DMS153 treated with DMSO at 0.1 percent for 48 hours (cell line): ENCODE data around the gene GP5.
A peak's percentile ranks its signal among the peaks of the same experiment; 100 is the strongest.

Experiments used
- DNase-seq: peaks from one replicate; lab custom pipeline; 2025; ENCODE audit not compliant: unreplicated experiment; lab: John Stamatoyannopoulos, UW

Gene GP5

DNA sequence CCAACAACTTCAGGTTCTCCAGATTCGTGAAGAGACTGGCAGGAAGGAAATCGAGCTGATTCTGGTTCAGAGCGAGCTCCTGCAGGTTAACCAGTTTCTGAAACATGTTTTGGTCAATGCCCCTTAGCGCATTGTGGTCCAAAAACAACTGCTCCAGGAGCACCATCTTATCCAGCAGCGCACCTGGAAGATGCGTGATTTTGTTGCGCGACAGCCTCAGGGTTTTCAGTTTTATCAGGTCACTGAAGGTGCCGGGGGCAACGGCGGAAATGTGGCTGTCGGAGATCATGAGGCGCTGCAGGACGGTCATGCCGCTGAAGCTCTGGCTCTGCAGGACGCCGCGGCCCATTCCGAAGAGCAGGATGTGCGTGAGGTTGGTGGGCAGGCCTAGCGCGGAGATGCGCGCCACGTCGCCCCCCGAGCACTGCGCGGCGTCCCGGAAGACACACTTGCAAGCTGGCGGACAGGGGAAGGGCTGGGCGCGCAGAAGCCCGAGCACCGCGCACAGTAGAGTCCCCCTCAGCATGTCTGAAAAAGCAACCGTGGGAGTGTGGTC is 1.2 kb downstream of the GP5 start:
- no peak for DNase-seq

- peak; percentile 45 for DNase-seq
These were observed 2.0 kb downstream of the GP5 start for GRCh38 chr3:194396859-194397756.

- DNase-seq = no peak
These were observed 2.6 kb downstream of the GP5 start for GRCh38 chr3:194396539-194396858.

DNA sequence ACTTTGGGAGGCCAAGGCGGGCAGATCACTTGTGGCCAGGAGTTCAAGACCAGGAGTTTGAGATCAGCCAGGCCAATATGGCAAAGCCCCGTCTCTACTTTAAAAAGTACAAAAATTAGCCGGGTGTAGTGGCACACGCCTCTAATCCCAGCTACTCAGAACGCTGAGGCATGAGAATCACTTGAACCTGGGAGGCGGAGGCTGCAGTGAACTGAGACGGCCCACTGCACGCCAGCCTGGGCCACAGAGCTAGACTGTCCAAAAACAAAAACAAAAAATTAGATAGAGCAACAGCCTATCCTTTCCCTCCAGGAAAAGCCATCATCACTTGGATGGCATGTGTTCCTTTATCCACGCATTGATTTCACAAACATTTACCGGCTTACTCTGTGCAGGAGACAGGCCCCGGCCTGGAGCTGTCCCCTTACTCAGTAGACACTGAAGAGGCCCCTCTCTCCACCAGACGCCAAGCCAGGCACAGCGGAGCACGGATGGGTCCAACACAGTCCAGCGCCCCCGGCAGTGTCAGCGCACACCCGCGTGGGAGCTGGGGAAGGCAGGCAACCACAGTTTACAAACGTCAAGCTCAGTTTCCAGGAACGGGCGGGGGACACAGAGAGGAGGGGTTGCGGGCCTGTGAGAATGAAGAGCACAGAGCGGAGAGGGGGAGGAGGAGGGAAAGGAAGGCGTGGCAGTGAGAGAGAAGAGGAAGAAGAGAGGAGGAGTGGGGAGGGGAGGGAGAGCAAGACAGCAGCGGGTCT is 3.1 kb downstream of the GP5 start:
- peak; percentile 81 for DNase-seq

DNA sequence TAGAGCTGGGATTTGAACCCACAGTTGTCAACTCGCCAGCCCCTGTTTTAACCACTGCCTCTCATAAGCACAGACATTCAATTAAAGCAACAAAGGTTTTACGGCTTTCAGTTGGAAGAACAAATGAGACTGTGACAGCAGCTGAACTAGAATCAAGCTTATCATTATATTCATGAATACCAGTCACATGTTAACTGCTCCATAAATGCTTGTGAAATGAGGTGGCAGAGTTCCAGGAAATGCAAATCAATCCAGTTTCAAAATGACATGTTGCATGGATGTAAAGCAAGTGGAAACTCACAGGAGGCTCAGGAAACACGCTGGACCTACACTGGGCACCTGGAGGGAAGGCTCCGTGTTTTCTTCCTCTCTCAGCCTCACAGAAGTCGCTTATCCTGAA is 3.9 kb downstream of the GP5 start:
- DNase-seq = peak; percentile 94

DNA sequence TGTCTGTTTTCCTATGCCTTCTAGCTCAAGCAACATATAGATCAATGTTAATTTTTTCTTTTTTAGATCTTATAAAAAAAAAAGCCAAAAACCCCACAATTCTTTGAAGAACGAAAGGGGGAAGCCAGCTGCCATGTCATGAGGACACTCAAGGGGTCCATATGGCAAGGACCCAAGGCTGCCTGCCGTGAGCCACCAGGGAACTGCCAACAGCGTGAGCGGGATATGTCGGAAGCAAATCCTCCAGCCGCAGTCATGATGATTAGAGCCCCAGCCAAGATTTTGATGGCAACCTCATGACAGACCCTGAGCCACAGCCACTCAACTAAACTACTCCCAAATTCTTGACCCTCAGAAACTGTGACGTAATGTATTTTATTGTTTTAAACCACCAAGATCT is 6.5 kb downstream of the GP5 start:
- no peak for DNase-seq

- no peak for DNase-seq
These were observed 8.2 kb downstream of the GP5 start for GRCh38 chr3:194390835-194391234.

GRCh38 chr3:194389269-194389668 is 9.8 kb downstream of the GP5 start:
- DNase-seq = no peak

DNA sequence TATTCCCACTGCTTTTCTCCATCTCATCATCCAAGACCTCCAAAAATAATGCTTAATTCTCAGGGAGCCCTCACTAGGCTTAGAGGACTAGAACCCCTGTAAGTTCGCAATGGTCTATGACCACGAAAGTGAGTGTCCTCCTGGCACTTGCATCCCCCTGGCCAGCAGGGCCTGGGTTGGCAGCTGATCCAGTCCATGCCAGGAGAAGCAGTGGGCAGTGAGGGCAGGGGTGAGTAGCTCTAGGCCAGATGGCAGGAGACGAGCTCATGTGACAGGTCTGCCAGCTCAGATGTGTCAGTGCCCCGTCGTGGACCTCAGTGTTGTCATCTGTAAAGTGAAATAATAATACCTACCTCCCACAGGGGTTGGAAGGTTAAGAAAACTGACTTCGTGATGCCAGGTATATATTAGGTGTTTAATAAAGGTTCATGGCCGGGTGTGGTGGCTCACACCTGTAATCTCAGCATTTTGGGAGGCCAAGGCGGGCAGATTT is 11.1 kb downstream of the GP5 start:
- no peak for DNase-seq

GRCh38 chr3:194387276-194387675 is 11.8 kb downstream of the GP5 start:
- no peak for DNase-seq

- peak; percentile 18 for DNase-seq
These were observed 12.4 kb downstream of the GP5 start for GRCh38 chr3:194386648-194387047.

DNA sequence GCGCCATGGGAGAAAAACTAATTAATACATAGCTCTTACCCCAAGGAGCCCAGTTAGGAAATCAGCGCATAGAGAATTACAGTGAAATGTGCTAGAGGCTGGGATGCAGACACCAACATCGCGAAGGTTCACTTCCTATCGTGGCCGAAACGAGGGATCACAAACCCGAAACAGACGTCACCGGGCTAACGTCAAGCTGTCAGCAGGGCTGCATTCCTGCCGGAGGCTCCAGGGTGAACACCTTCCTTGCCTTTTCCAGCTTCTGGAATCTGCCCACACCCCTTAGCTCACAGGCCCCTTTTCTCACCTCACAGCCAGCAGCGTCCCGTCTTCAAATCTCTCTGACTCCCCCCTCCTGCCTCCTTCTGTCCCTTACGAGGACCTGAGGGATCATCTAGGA is 13.0 kb downstream of the GP5 start:
- no peak for DNase-seq

DNA sequence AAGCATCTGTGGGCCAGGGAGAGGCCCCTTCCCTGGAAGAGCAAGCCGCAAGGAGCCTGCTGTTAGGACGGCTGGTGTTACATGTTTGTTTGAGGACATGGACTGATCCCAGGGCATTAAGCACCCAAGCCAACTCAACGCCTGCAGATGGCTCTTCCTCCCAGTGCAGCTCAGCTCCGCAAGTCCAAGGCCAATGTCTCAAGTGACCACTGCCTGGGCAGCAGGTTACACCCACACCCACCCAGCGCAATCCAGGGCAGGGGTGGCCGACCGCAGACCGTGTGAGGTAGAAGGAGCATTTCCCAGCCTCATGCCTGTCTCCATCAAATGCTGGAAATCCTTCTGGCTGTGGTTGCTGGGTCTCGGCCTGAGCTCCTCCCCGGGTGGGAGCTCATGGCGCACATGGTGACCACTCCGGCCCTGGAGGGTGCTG is 14.5 kb downstream of the GP5 start:
- DNase-seq = no peak

DNA sequence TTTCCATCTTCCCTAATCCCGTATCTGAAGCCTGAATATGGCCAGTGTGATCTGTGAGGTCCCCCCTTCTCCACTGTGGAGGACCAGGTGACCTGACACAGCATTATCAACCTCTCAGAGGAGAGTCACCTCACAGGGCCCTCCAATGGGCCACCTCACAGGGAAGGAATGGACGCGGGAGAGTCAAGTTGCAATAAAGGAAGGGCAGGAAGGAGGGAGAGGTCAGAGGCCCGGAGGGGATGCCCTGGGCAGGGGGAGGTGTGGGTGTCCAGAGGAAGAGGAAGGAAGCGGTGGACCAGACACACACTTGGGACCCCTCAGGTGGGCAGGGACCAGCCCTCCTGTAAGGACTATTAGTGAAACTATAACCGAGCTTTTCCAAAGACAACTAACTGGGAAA is 14.9 kb downstream of the GP5 start:
- DNase-seq = no peak

GRCh38 chr3:194383276-194383940 is 15.7 kb downstream of the GP5 start:
- DNase-seq = no peak

DNA sequence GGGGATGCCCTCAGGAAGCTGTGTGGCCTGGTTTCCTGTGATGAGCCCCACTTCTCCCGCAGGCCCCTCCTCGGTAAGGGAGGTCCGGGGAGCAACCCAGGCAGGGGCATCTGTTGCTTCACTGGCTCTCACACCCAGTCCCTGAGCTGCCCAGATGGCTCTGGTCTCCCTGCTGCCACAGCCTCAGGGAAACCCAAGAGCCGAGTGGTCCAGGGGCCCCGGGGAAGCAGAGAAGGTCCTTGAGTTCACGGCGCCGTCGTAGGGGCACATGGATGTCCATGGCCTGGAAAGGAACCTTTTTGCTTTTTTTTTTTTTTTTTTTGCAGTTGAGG is 16.2 kb downstream of the GP5 start:
- DNase-seq = no peak

DNA sequence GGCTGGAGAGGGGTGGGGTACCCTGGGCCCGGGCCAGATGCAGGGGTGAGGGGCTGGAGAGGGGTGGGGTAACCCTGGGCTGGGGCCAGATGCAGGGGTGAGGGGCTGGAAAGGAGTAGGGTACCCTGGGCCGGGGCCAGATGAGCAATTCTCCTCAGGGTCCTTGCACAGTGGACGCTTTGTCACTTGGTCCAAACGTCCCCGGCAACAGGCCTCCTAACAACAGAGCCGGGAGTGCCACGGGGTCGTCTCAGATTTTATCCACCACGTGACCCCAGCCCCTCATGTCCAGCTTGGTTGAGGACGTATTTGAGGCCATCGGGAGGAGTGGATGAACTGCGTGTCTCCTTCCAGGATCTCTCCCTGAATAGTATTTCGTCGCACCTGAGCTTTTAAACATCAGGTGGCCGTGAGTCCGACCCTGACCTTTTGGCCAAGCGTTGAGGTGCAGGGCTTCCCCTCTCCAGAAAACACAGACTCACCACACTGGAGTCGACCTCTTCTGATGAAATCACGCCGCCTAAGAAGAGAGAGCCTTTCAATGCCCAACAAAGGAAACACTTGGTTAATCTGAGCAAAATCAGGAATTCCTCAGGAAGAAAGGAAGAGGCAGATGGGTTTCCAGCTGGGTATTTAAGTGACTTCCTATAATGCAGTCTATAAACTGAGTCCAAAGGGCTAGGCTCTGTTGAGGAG is 16.7 kb downstream of the GP5 start:
- no peak for DNase-seq

GRCh38 chr3:194381460-194381875 is 17.6 kb downstream of the GP5 start:
- DNase-seq = peak; percentile 54

DNA sequence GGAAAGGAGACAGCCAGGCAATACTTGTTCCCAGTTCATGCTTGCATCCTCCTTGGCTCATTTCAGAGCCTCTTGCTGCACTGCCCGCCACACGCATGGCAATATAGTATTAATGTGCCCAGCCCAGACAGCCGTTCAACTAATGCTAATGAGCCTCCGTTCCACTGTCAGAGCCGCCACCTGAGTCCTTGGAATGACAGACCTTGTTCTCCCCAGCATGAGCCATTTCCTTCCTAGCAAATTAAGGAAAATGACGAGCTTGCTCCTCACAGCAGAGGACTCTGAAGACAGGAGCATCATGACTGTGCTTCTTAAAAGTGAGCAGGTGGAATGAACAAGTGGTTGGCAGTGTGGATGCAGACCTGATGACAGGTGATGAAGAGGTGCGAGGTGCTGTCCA is 18.7 kb downstream of the GP5 start:
- no peak for DNase-seq

DNA sequence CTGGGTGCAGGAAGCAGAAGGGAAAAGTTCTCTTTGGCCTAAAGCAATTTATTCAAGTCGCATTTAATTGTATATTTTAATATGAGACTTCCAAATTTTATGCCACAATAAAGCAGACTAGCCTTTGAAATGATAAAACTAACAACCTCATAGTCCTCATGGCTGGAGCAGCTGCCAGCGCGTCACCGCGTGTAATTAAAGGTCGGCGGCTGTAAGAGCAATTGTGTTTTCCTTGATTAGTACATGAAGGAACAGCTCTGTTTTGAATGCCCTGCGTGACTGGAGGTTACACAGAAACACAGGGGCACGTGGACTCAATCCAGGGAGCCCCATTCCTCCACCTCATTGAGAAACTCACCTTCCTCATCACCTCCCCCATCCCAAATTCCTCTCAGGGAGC is 19.4 kb downstream of the GP5 start:
- no peak for DNase-seq

GRCh38 chr3:194379231-194379630 is 19.8 kb downstream of the GP5 start:
- no peak for DNase-seq
